ENCODE data around the gene AMZ2. TPM values are rescaled to one million over a fixed set of nuclear protein-coding genes. Genes with fewer than 3 reads are reported as not detected.
"Not testable (repeated sequence)": the region's sequence is repeated elsewhere in the genome, so short reads cannot be mapped to it uniquely, and the experiment has no call there.

The AMZ2 gene
- 75.8 and 77.5 TPM in 2 replicates for total RNA-seq

- peak; percentile 100 for DNase-seq
- Mint-ChIP-seq H3K27me3 (no peaks in the 10 kb centered on the region), H3K9me3 (no peaks in the 10 kb centered on the region), H3K4me1 (peaks cover 37% of the 10 kb centered on the region), H3K36me3 (ENCODE audit: low read depth) (peaks cover 27% of the 10 kb centered on the region), H3K27ac (peak within 1 kb of the TSS; percentile 93), H3K4me3 (peak within 1 kb of the TSS; percentile 86)
- intact Hi-C loops (cut with micrococcal nuclease): loop anchor here (1.0 to 5.0 kb wide), 4 partner anchors 9 to 265 kb away; partner anchors contain the start of genes KPNA2 and PRKAR1A
Observed at GRCh38 chr17:68247445-68248198, at the start of gene AMZ2. TSS of gene AMZ2 (plus strand) at chr17:68248043. CDS start at chr17:68250188, 2,145 bp downstream.

GRCh38 chr17:68198931-68199836, 48.7 kb upstream of the AMZ2 start:
- DNase-seq: peak; percentile 84
- Mint-ChIP-seq H3K4me1 (peaks cover 21% of the 10 kb centered on the region), H3K4me3 (peak overlapping the region; percentile 79), H3K36me3 (ENCODE audit: low read depth) (no peaks in the 10 kb centered on the region), H3K27me3 (peaks cover 48% of the 10 kb centered on the region), H3K27ac (no peak overlapping the region), H3K9me3 (no peaks in the 10 kb centered on the region)
- intact Hi-C loops (cut with micrococcal nuclease): no loop called here

- peak; percentile 75 for DNase-seq
- Mint-ChIP-seq H3K9me3 (no peaks in the 10 kb centered on the region), H3K4me3 (peak overlapping the region; percentile 79), H3K27ac (peak overlapping the region; percentile 13), H3K4me1 (peaks cover 23% of the 10 kb centered on the region), H3K27me3 (peaks cover 46% of the 10 kb centered on the region), H3K36me3 (ENCODE audit: low read depth) (no peaks in the 10 kb centered on the region)
- intact Hi-C loops (cut with micrococcal nuclease): loop anchor here (1.0 to 2.0 kb wide), 3 partner anchors 19 to 237 kb away; no protein-coding TSS in a partner anchor
Observed at GRCh38 chr17:68199837-68200688, 47.8 kb upstream of the AMZ2 start.

- DNase-seq: peak; percentile 95
- H3K9me3 Mint-ChIP-seq: no peaks in the 10 kb centered on the region
- no peaks in the 10 kb centered on the region for H3K36me3 Mint-ChIP-seq (ENCODE audit: low read depth)
- peaks cover 22% of the 10 kb centered on the region for H3K4me1 Mint-ChIP-seq
- intact Hi-C loops (cut with micrococcal nuclease): loop anchor here (1.0 to 2.0 kb wide), 3 partner anchors 20 to 236 kb away; no protein-coding TSS in a partner anchor
- peaks cover 39% of the 10 kb centered on the region for H3K27me3 Mint-ChIP-seq
- H3K4me3 Mint-ChIP-seq: peak overlapping the region; percentile 79
- H3K27ac Mint-ChIP-seq: no peak overlapping the region
Observed at GRCh38 chr17:68200689-68201417, 47.0 kb upstream of the AMZ2 start.

GRCh38 chr17:68201418-68201771, 46.4 kb upstream of the AMZ2 start:
- H3K4me3 Mint-ChIP-seq; H3K27ac Mint-ChIP-seq; H3K36me3 Mint-ChIP-seq (ENCODE audit: low read depth); H3K9me3 Mint-ChIP-seq; DNase-seq: not testable (repeated sequence)
- H3K4me1 Mint-ChIP-seq: peaks cover 24% of the 10 kb centered on the region
- intact Hi-C loops (cut with micrococcal nuclease): loop anchor here (2.0 kb wide), 1 partner anchor 235 kb away; no protein-coding TSS in a partner anchor
- peaks cover 37% of the 10 kb centered on the region for H3K27me3 Mint-ChIP-seq

GRCh38 chr17:68202321-68202720, 45.5 kb upstream of the AMZ2 start:
- H3K9me3 Mint-ChIP-seq; H3K27ac Mint-ChIP-seq; intact Hi-C loops (cut with micrococcal nuclease); H3K36me3 Mint-ChIP-seq (ENCODE audit: low read depth); H3K4me3 Mint-ChIP-seq: not testable (repeated sequence)
- H3K4me1 Mint-ChIP-seq: peaks cover 28% of the 10 kb centered on the region
- peaks cover 34% of the 10 kb centered on the region for H3K27me3 Mint-ChIP-seq
- DNase-seq: peak; percentile 51

- no peaks in the 10 kb centered on the region for H3K9me3 Mint-ChIP-seq
- intact Hi-C loops (cut with micrococcal nuclease): loop anchor here (1.0 to 5.0 kb wide), 3 partner anchors 34 to 308 kb away; partner anchors contain the start of gene PRKAR1A
- H3K27ac Mint-ChIP-seq: no peak overlapping the region
- H3K4me1 Mint-ChIP-seq: peaks cover 25% of the 10 kb centered on the region
- H3K36me3 Mint-ChIP-seq (ENCODE audit: low read depth): peaks cover 12% of the 10 kb centered on the region
- H3K27me3 Mint-ChIP-seq: peaks cover 16% of the 10 kb centered on the region
- DNase-seq: peak; percentile 77
- H3K4me3 Mint-ChIP-seq: peak overlapping the region; percentile 85
Observed at GRCh38 chr17:68204736-68205135, 43.1 kb upstream of the AMZ2 start.

- DNase-seq: peak; percentile 98
- Mint-ChIP-seq H3K27ac (peak overlapping the region; percentile 90), H3K9me3 (no peaks in the 10 kb centered on the region), H3K36me3 (ENCODE audit: low read depth) (peaks cover 16% of the 10 kb centered on the region), H3K27me3 (peaks cover 10% of the 10 kb centered on the region), H3K4me3 (peak overlapping the region; percentile 85), H3K4me1 (peaks cover 23% of the 10 kb centered on the region)
- intact Hi-C loops (cut with micrococcal nuclease): loop anchor here (1.0 to 5.0 kb wide), 3 partner anchors 33 to 307 kb away; partner anchors contain the start of gene PRKAR1A
Observed at GRCh38 chr17:68205251-68205807, 42.5 kb upstream of the AMZ2 start.

- peak overlapping the region; percentile 85 for H3K4me3 Mint-ChIP-seq
- DNase-seq: peak; percentile 77
- peak overlapping the region; percentile 90 for H3K27ac Mint-ChIP-seq
- intact Hi-C loops (cut with micrococcal nuclease): loop anchor here (1.0 to 5.0 kb wide), 4 partner anchors 33 to 306 kb away; partner anchors contain the start of genes AMZ2 and PRKAR1A
- H3K4me1 Mint-ChIP-seq: peaks cover 22% of the 10 kb centered on the region
- peaks cover 8% of the 10 kb centered on the region for H3K27me3 Mint-ChIP-seq
- H3K9me3 Mint-ChIP-seq: no peaks in the 10 kb centered on the region
- peaks cover 22% of the 10 kb centered on the region for H3K36me3 Mint-ChIP-seq (ENCODE audit: low read depth)
Observed at GRCh38 chr17:68205808-68206720, 41.8 kb upstream of the AMZ2 start.

- Mint-ChIP-seq H3K9me3 (no peaks in the 10 kb centered on the region), H3K27me3 (peaks cover 4% of the 10 kb centered on the region), H3K4me1 (peaks cover 25% of the 10 kb centered on the region), H3K36me3 (ENCODE audit: low read depth) (peaks cover 24% of the 10 kb centered on the region), H3K27ac (no peak overlapping the region), H3K4me3 (peak overlapping the region; percentile 17)
- intact Hi-C loops (cut with micrococcal nuclease): loop anchor here (2.0 to 5.0 kb wide), 2 partner anchors 41 to 305 kb away; partner anchors contain the start of genes AMZ2 and PRKAR1A
- DNase-seq: peak; percentile 55
Observed at GRCh38 chr17:68207651-68208253, 40.1 kb upstream of the AMZ2 start.

- H3K9me3 Mint-ChIP-seq, H3K27me3 Mint-ChIP-seq, H3K27ac Mint-ChIP-seq: not testable (repeated sequence)
- H3K4me1 Mint-ChIP-seq: peaks cover 32% of the 10 kb centered on the region
- peak; percentile 55 for DNase-seq
- peaks cover 31% of the 10 kb centered on the region for H3K36me3 Mint-ChIP-seq (ENCODE audit: low read depth)
- peak overlapping the region; percentile 23 for H3K4me3 Mint-ChIP-seq
- intact Hi-C loops (cut with micrococcal nuclease): loop anchor here (5.0 kb wide), 1 partner anchor 304 kb away; the partner anchor contains the start of gene PRKAR1A
Observed at GRCh38 chr17:68208651-68209050, 39.2 kb upstream of the AMZ2 start.
